GM10266 (cell line): ENCODE measurements around the gene ZKSCAN4.
A peak's percentile ranks its signal among the peaks of the same experiment; 100 is the strongest.

ENCODE experiments used
- DNase-seq: peaks from one replicate; pipeline ENCODE4 v3.0.0; 2012; ENCODE audit errors: extremely low spot score
- CTCF ChIP-seq: IDR thresholded peaks from 2 replicates; pipeline ENCODE4 v1.5.1; 2012; ENCODE audit warnings: mild to moderate bottlenecking, low read depth; ENCODE audit not compliant: control insufficient read depth, insufficient read depth; ENCODE audit errors: missing control alignments

The ZKSCAN4 gene

GRCh38 chr6:28207510-28208110 is 44.5 kb downstream of the ZKSCAN4 start:
- peak; percentile 68 for DNase-seq
- no peak for TF ChIP-seq CTCF

GRCh38 chr6:28206928-28207509 is 45.0 kb downstream of the ZKSCAN4 start:
- no peak for DNase-seq
- no peak for TF ChIP-seq CTCF

GRCh38 chr6:28206527-28206926 is 45.5 kb downstream of the ZKSCAN4 start:
- DNase-seq = no peak

GRCh38 chr6:28205879-28206278 is 46.2 kb downstream of the ZKSCAN4 start:
- no peak for DNase-seq
- TF ChIP-seq CTCF = no peak

More at GRCh38 chr6:28206527-28206926, 45.5 kb downstream of the ZKSCAN4 start:
- TF ChIP-seq CTCF = no peak

- no peak for DNase-seq
- TF ChIP-seq CTCF = no peak
These were observed 48.9 kb downstream of the ZKSCAN4 start for GRCh38 chr6:28203201-28203600.

GRCh38 chr6:28200020-28200419 is 52.0 kb downstream of the ZKSCAN4 start:
- DNase-seq = no peak
- no peak for TF ChIP-seq CTCF
